Calu3 (cell line): Measurements from ENCODE around the gene FMN2. TPM values are rescaled to one million over a fixed set of nuclear protein-coding genes. Genes with fewer than 3 reads are reported as not detected.

Experiments
- BruUV-seq: library from RNA; stranded (reverse); fragments of 400-500 nt; replicated peaks from 2 replicates; lab custom pipeline; 2021; lab: Mats Ljungman, UMichigan
- CTCF ChIA-PET: fragments of 300-600 bp; sonication (Branson Sonifier 250); formaldehyde crosslinking; loops from one replicate; lab custom pipeline; 2022; ENCODE audit warnings: antibody characterized with exemption; lab: Charles Lee
- DNase-seq: peaks from one replicate; pipeline ENCODE4 v3.0.0; 2022
- H3K27ac Mint-ChIP-seq: one replicate; pipeline ENCODE4 v1.8.0; 2022; ENCODE audit warnings: mixed read lengths; ENCODE audit not compliant: unreplicated experiment
- H3K27me3 Mint-ChIP-seq: one replicate; pipeline ENCODE4 v1.8.0; 2022; ENCODE audit warnings: mixed read lengths; ENCODE audit not compliant: unreplicated experiment
- H3K36me3 Mint-ChIP-seq: one replicate; pipeline ENCODE4 v1.8.0; 2022; ENCODE audit warnings: mild to moderate bottlenecking, moderate library complexity, mixed read lengths; ENCODE audit not compliant: insufficient read depth, unreplicated experiment
- H3K4me1 Mint-ChIP-seq: one replicate; pipeline ENCODE4 v1.8.0; 2022; ENCODE audit warnings: mild to moderate bottlenecking, low read depth, mixed read lengths; ENCODE audit not compliant: unreplicated experiment
- H3K4me3 Mint-ChIP-seq: one replicate; pipeline ENCODE4 v1.8.0; 2022; ENCODE audit warnings: mild to moderate bottlenecking, low read depth, moderate library complexity, mixed read lengths; ENCODE audit not compliant: unreplicated experiment
- H3K9me3 Mint-ChIP-seq: one replicate; pipeline ENCODE4 v1.8.0; 2022; ENCODE audit warnings: low read depth, mixed read lengths; ENCODE audit not compliant: unreplicated experiment
- CTCF ChIP-seq: fragments of 200-600 bp; IDR thresholded peaks from one replicate; pipeline ENCODE4 v1.8.0; 2022; ENCODE audit warnings: antibody characterized with exemption; ENCODE audit not compliant: unreplicated experiment
- intact Hi-C: fragments of 100-400 bp; cut with micrococcal nuclease; formaldehyde crosslinking; loops from one replicate; pipeline ENCODE4 v1.10.0; 2022; ENCODE audit not compliant: unreplicated experiment
- total RNA-seq: library from RNA; stranded (reverse); gene quantifications from 2 replicates; pipeline ENCODE4 v1.2.3, GENCODE V29; 2022

The FMN2 gene
- total RNA-seq, 1 experiment from 2014 or later = 0.12 TPM

- intact Hi-C loops = no loop called here
- no peak overlapping the region for H3K4me3 Mint-ChIP-seq
- CTCF ChIA-PET = no interaction called here
- H3K4me1 Mint-ChIP-seq = peaks cover 8% of the 10 kb centered on the region
- H3K27me3 Mint-ChIP-seq = no peaks in the 10 kb centered on the region
- no peaks in the 10 kb centered on the region for H3K36me3 Mint-ChIP-seq
- no peak overlapping the region for H3K27ac Mint-ChIP-seq
- no TSS peak for BruUV-seq
- DNase-seq = no peak
- no peak for TF ChIP-seq CTCF
- peaks cover 2% of the 10 kb centered on the region for H3K9me3 Mint-ChIP-seq
These were observed 144.0 kb downstream of the FMN2 start for GRCh38 chr1:240235521-240236288.

GRCh38 chr1:240237305-240237721 is 145.6 kb downstream of the FMN2 start:
- Mint-ChIP-seq H3K4me3 (no peak overlapping the region), H3K36me3 (no peaks in the 10 kb centered on the region)

DNA sequence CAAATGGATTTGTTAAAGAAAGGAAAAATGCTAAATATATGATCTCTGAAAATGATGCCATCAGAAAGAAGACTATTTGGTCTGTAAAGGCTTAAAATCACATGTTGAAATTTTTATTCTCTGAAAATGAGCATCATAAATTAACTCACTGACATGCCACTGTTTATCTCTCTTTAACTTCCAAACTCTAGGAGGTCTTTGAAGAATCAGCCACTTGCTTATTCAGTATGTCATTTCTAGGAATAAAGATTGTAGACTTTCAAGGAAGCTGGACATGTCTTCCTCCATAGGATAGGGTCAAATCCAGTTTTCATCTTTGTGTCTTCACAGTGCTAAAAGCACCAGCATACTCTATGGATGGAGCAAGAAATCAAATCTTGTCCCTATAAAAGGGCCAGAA is 147.6 kb downstream of the FMN2 start:
- CTCF ChIA-PET = no interaction called here
- BruUV-seq = no TSS peak
- H3K36me3 Mint-ChIP-seq = no peaks in the 10 kb centered on the region

More at GRCh38 chr1:240237305-240237721, 145.6 kb downstream of the FMN2 start:
- intact Hi-C loops = no loop called here
- CTCF ChIA-PET = interaction anchor here (0.8 kb wide), 1 partner anchor 149 kb away, joined by 3 read pairs; no protein-coding TSS in a partner anchor
- no peak for DNase-seq
- no peak overlapping the region for H3K27ac Mint-ChIP-seq
- BruUV-seq = no TSS peak
- TF ChIP-seq CTCF = no peak
- no peaks in the 10 kb centered on the region for H3K27me3 Mint-ChIP-seq
- H3K9me3 Mint-ChIP-seq = peaks cover 2% of the 10 kb centered on the region
- peaks cover 8% of the 10 kb centered on the region for H3K4me1 Mint-ChIP-seq

GRCh38 chr1:240241278-240241677 is 149.6 kb downstream of the FMN2 start:
- no peaks in the 10 kb centered on the region for H3K27me3 Mint-ChIP-seq
- H3K4me3 Mint-ChIP-seq = no peak overlapping the region
- H3K36me3 Mint-ChIP-seq = no peaks in the 10 kb centered on the region
- no peaks in the 10 kb centered on the region for H3K4me1 Mint-ChIP-seq
- intact Hi-C loops = no loop called here
- CTCF ChIA-PET = interaction anchor here (0.6 kb wide), 1 partner anchor 9 kb away, joined by 3 read pairs; no protein-coding TSS in a partner anchor
- BruUV-seq = no TSS peak
- TF ChIP-seq CTCF = no peak
- H3K9me3 Mint-ChIP-seq = no peaks in the 10 kb centered on the region
- no peak for DNase-seq
- H3K27ac Mint-ChIP-seq = no peak overlapping the region

More for the DNA sequence above, 147.6 kb downstream of the FMN2 start:
- intact Hi-C loops = no loop called here
- Mint-ChIP-seq H3K4me3 (no peak overlapping the region), H3K9me3 (peaks cover 2% of the 10 kb centered on the region), H3K4me1 (no peaks in the 10 kb centered on the region), H3K27ac (no peak overlapping the region), H3K27me3 (no peaks in the 10 kb centered on the region)
- TF ChIP-seq CTCF = no peak
- no peak for DNase-seq
